Measurements from ENCODE around the gene USP1.

- TF ChIP-seq CTCF (IDR thresholded peaks at IDR 0.05 in 4 of 5, conservative IDR thresholded peaks at IDR 0.05 in 1 of 5) (peak; percentile 32 to 78 (median 51)), POLR2A (IDR thresholded peaks at IDR 0.05) (no peak)
These were observed 29.3 kb upstream of the USP1 start for GRCh38 chr1:62407398-62408009.

Measured in gastrocnemius medialis (tissue), 4 donors.